Smooth muscle cell (in vitro differentiated cells): Measurements from ENCODE around the gene ADAT3. TPM values are rescaled to one million over a fixed set of nuclear protein-coding genes. Genes with fewer than 3 reads are reported as not detected.

Experiments used
- DNase-seq: peaks from one replicate; lab custom pipeline; 2025; ENCODE audit not compliant: unreplicated experiment; lab: John Stamatoyannopoulos, UW
- H2AFZ ChIP-seq: fragments of 200-600 bp; sonication (generic); 2 replicates; pipeline ENCODE4 v1.6.0; 2016; ENCODE audit warnings: antibody characterized with exemption, low read depth, mild to moderate bottlenecking
- H3F3A ChIP-seq: fragments of 200-600 bp; sonication (generic); 2 replicates; pipeline ENCODE4 v1.6.0; 2017; ENCODE audit warnings: antibody characterized with exemption, low read depth
- H3K27ac ChIP-seq: fragments of 200-600 bp; sonication (generic); 2 replicates; pipeline ENCODE4 v1.5.1; 2016; ENCODE audit warnings: low read depth, mild to moderate bottlenecking
- H3K27me3 ChIP-seq: fragments of 200-600 bp; sonication (generic); 2 replicates; pipeline ENCODE4 v1.6.1; 2016; ENCODE audit warnings: low read depth, mild to moderate bottlenecking
- H3K36me3 ChIP-seq: fragments of 200-600 bp; sonication (generic); 2 replicates; pipeline ENCODE4 v1.5.1; 2016; ENCODE audit warnings: low read depth
- H3K4me1 ChIP-seq: fragments of 200-600 bp; sonication (generic); 2 replicates; pipeline ENCODE4 v1.5.1; 2016; ENCODE audit warnings: low read depth
- H3K4me2 ChIP-seq: fragments of 200-600 bp; sonication (generic); 2 replicates; pipeline ENCODE4 v1.6.0; 2016; ENCODE audit warnings: mild to moderate bottlenecking
- H3K4me3 ChIP-seq: fragments of 200-600 bp; sonication (generic); 2 replicates; pipeline ENCODE4 v1.5.1; 2016; ENCODE audit warnings: mild to moderate bottlenecking
- H3K79me2 ChIP-seq: fragments of 200-600 bp; sonication (generic); 2 replicates; pipeline ENCODE4 v1.6.0; 2016; ENCODE audit warnings: low read depth, mild to moderate bottlenecking
- H3K9ac ChIP-seq: fragments of 200-600 bp; sonication (generic); 2 replicates; pipeline ENCODE4 v1.6.0; 2016; ENCODE audit warnings: low read depth
- H3K9me3 ChIP-seq: fragments of 200-600 bp; sonication (generic); replicated peaks from 2 replicates; pipeline ENCODE4 v1.5.1; 2016; ENCODE audit warnings: low read depth
- H4K20me1 ChIP-seq: fragments of 200-600 bp; sonication (generic); 2 replicates; pipeline ENCODE4 v1.6.0; 2016; ENCODE audit warnings: low read depth
- CTCF ChIP-seq: fragments of 200-600 bp; sonication (generic); IDR thresholded peaks from 2 replicates; pipeline ENCODE4 v1.5.1; 2017; ENCODE audit warnings: borderline replicate concordance, mild to moderate bottlenecking, antibody characterized with exemption; ENCODE audit not compliant: insufficient read depth, poor library complexity, severe bottlenecking
- WGBS: methylation state at CpG from one replicate; pipeline ENCODE4 v1.1.7; 2016; ENCODE audit warnings: low lambda C conversion rate; 5-methylcytosine and 5-hydroxymethylcytosine counted together
- polyA plus RNA-seq: library from polyadenylated mRNA; unstranded; fragments of >200 nt; fragmentation: Nextera tagmentation; extraction: Ambion mirVana; gene quantifications from 2 replicates; pipeline ENCODE4 v1.2.1, GENCODE V29; 2016
- total RNA-seq: library from RNA; depleted of rRNA; stranded (reverse); fragments of >200 nt; gene quantifications from 2 replicates; pipeline ENCODE4 v1.2.3, GENCODE V29; 2014

The ADAT3 gene
- total and polyA plus RNA-seq, 2 experiments from 2014 or later, result 0.58 to 2.0 TPM

GRCh38 chr19:1947651-1948209 lies 42.5 kb downstream of the ADAT3 start:
- no peak for DNase-seq
- Histone ChIP-seq H3K79me2 (peaks cover 97% of the 10 kb centered on the region), H3K9ac (no peak overlapping the region), H3K4me3 (no peak overlapping the region), H2AFZ (no peak overlapping the region), H3K9me3 (no peaks in the 10 kb centered on the region), H4K20me1 (peaks cover 97% of the 10 kb centered on the region), H3K4me2 (no peak overlapping the region), H3K27ac (no peak overlapping the region), H3K4me1 (peaks cover 8% of the 10 kb centered on the region), H3K36me3 (no peaks in the 10 kb centered on the region), H3K27me3 (no peaks in the 10 kb centered on the region), H3F3A (peaks cover 8% of the 10 kb centered on the region)
- no peak for TF ChIP-seq CTCF
- 93% methylated on average over 29 of the region's 34 CpGs for WGBS

- Histone ChIP-seq H3K9me3 (no peaks in the 10 kb centered on the region), H2AFZ (no peak overlapping the region), H3K9ac (no peak overlapping the region), H3K4me1 (no peaks in the 10 kb centered on the region), H3K4me3 (no peak overlapping the region), H3K27ac (no peak overlapping the region), H3K36me3 (no peaks in the 10 kb centered on the region), H3K79me2 (peaks cover 97% of the 10 kb centered on the region), H3F3A (no peaks in the 10 kb centered on the region), H3K4me2 (no peak overlapping the region), H4K20me1 (peaks cover 97% of the 10 kb centered on the region), H3K27me3 (no peaks in the 10 kb centered on the region)
- no peak for TF ChIP-seq CTCF
- WGBS, result 97% methylated on average over 38 of the region's 44 CpGs
- no peak for DNase-seq
Measured at GRCh38 chr19:1949304-1950101, 44.3 kb downstream of the ADAT3 start.

GRCh38 chr19:1950640-1951039 lies 45.4 kb downstream of the ADAT3 start:
- no peak for DNase-seq

More at GRCh38 chr19:1950640-1951039, 45.4 kb downstream of the ADAT3 start:
- WGBS, result 95% methylated on average over 16 of the region's 16 CpGs
- Histone ChIP-seq H3K4me1 (no peaks in the 10 kb centered on the region), H3K9me3 (no peaks in the 10 kb centered on the region), H3K27me3 (no peaks in the 10 kb centered on the region), H3K4me3 (no peak overlapping the region), H3K27ac (no peak overlapping the region), H3K4me2 (no peak overlapping the region), H3K79me2 (peaks cover 97% of the 10 kb centered on the region), H4K20me1 (peaks cover 97% of the 10 kb centered on the region), H3F3A (no peaks in the 10 kb centered on the region), H2AFZ (no peak overlapping the region), H3K36me3 (no peaks in the 10 kb centered on the region), H3K9ac (no peak overlapping the region)
- TF ChIP-seq CTCF, result no peak
